Myocyte (in vitro differentiated cells): ENCODE measurements around the gene ZNF695. TPM values are rescaled to one million over a fixed set of nuclear protein-coding genes. Genes with fewer than 3 reads are reported as not detected.

Source experiments
- DNase-seq: peaks from one replicate; pipeline ENCODE4 v3.0.0-alpha.2; 2012; ENCODE audit warnings: low read depth
- total RNA-seq: library from RNA; depleted of rRNA; stranded (reverse); fragments of >200 nt; gene quantifications from 2 replicates; pipeline ENCODE4 v1.2.3, GENCODE V29; 2014

ZNF695 gene
- total RNA-seq, 1 donor from 2014 or later: 1.9 TPM

DNA sequence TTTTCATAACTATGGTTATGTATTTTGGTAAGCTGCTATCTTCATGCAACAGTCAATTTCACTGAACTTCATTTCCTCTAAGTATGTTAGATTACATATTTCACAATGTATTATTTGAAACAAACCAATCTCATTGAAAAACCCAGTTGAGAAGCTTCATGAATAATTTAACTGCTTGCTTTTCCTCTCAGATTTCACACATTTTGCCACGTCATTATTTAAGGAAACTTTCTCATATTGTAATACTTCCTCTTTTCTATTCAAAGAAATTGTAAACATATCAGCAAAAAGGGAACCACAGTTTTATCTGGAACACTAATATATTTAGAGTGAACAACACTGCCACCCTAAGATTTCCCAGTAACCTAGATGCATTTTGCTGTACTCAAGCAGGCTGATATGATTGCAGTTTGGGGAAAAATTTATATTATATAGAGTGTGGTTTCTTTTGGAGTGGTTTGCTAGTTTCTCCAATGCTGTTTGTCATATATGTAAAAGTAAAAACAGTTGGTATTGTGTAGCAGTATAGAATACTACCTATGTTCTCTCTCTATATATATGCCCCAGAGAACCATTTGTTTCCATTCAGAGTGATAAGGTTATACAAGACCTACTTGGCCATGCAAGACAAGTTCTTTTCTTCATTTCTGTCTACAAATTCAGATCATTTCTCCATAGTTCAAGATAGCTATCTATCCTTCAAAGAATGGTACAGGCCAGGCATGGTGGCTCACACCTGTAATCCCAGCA lies 47.7 kb downstream of the ZNF695 start:
- DNase-seq: no peak

DNA sequence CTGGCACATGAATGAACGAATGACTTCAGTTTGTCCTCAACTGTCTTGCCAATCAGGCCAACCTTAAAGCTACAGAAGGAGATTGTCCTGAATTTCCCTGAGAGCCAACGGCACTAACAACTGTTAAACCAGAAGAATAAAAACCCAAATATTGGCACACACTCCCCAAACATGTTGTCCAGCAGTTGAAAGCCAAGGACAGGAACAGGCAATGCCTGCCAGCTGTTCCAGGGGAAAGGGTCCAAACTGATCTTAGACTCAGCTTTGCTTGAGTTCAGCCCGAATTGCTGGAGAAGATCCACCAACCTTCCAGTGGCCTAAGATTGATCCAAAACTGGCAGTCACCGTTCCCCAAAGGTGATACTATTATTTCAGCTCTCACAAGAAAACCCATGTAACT lies 53.7 kb downstream of the ZNF695 start:
- DNase-seq: no peak

DNA sequence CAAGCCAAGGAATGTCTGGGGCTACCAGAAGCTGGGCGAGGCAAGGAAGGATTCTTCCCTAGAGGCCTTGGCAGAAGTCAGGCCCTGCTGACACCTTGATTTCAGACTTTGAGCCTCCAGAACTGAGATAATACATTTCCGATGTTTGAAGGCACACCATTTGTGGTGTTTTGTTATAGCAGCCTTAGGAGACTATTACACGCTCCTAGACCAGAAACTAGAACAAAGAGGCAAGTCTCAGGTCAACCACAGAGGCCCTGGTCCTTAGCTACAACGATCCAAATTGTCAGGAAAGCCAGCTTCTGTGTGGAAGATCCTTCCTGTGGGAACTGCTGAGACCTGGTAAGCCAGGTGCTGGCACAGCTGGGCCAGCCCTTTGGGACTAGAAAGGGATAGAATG lies 56.4 kb downstream of the ZNF695 start:
- no peak for DNase-seq

DNA sequence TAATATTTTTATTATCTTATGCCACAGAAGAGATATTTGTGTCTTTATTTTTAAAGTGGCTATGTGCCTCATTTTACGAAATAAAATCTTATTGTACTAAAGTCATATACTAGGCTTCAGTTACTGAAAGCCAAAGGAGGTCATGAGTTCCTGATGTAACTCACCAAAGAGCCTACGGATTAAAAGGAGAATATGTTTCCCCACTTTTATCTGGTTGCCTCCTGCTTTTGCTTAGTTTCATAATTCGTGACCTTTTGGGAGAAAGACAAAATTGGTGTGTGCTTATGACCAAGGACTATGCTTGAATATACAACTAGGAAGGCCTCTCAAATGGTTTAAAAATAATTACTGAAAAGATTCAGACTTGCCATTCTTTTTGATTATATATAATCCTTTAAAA lies 57.9 kb downstream of the ZNF695 start:
- no peak for DNase-seq

DNA sequence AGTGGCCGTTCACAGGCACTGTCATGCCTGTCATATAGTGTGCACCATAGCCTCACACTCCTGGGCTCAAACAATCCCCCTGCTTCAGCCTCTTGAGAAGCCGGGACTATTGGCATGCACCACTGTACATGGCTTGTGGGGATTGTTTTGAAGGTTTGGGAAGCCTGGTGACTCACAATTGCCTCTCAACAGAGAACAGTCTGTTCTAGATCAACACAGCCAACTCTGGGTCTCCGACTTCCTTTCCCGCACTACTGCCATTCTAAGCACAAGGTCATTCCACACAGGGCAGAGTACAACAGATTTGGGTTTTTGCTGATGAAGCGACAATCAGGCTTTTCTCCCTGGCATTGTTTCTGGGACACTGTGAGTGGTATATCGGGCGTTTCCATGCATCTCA lies 60.6 kb downstream of the ZNF695 start:
- DNase-seq: peak; percentile 74

DNA sequence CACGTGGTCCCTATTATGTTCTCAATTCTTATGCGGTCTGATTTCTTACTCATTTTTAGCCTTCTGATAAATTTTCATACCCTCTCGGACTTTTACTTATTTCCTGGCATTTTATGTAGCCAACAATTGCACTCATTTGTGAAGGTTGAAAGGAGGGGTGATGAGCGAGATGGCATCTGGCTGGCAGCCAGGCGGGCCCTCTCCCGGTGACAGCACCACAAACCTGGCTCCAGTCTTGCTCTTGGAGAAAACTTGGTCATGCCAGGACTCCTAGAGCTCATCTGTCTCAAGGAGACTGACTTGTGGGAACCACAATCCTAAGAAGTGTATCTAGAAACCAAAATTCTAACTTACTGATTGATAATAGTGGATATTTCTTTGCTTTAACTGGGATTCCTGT lies 61.5 kb downstream of the ZNF695 start:
- DNase-seq: no peak

Other genes with a start within 250 kb of the ZNF695 start
- gene AHCTF1, start 76.1 kb downstream of the ZNF695 start, total RNA-seq: 30.0 and 36.8 TPM in 2 replicates
- gene ZNF670, start 70.8 kb upstream of the ZNF695 start, total RNA-seq: 1.4 and 2.7 TPM in 2 replicates
- 6.0 and 8.5 TPM in 2 replicates for gene ZNF669, start 96.3 kb upstream of the ZNF695 start, total RNA-seq
- 19.5 and 24.4 TPM in 2 replicates for gene ZNF124, start 164.0 kb upstream of the ZNF695 start, total RNA-seq
- gene VN1R5, start 248.0 kb upstream of the ZNF695 start, total RNA-seq: not detected in 2 replicates